ENCODE results near the gene RDH11. TPM values are rescaled to one million over a fixed set of nuclear protein-coding genes. Genes with fewer than 3 reads are reported as not detected.

The RDH11 gene
- total and polyA plus RNA-seq, 2 experiments from 2014 or later: 148 to 164 TPM

GRCh38 chr14:67697006-67697405 lies 1.4 kb upstream of the RDH11 start:
- Histone ChIP-seq H3K4me2 (no peak overlapping the region), H3K4me1 (ENCODE audit: insufficient read depth) (peaks cover 19% of the 10 kb centered on the region), H3K79me2 (peaks cover 23% of the 10 kb centered on the region), H3K9me3 (ENCODE audit: low read depth) (no peaks in the 10 kb centered on the region), H3K4me3 (no peak overlapping the region), H3K36me3 (replicated peaks; ENCODE audit: insufficient read depth, low read depth) (no peaks in the 10 kb centered on the region), H3K9me2 (replicated peaks; ENCODE audit: insufficient read depth) (no peaks in the 10 kb centered on the region), H3K27ac (peak overlapping the region; percentile 70), H4K20me1 (ENCODE audit: insufficient read depth, poor library complexity, severe bottlenecking) (peaks cover 12% of the 10 kb centered on the region), H3K27me3 (no peaks in the 10 kb centered on the region), H2AFZ (no peak overlapping the region)
- WGBS (ENCODE audit: low lambda C conversion rate, missing lambda C conversion rate): 57% methylated on average over 4 of the region's 4 CpGs
- no peak for DNase-seq (ENCODE audit: low spot score)
- no peak for TF ChIP-seq CTCF (IDR thresholded peaks at IDR 0.05; ENCODE audit: poor library complexity)
- no peak for TF ChIP-seq EZH2 (IDR thresholded peaks at IDR 0.05; ENCODE audit: borderline replicate concordance)
- TF ChIP-seq EZH2phosphoT487 (IDR thresholded peaks at IDR 0.05; ENCODE audit: low read depth, severe bottlenecking, unreplicated experiment): no peak

GRCh38 chr14:67694791-67695393 lies 672 bp downstream of the RDH11 start:
- Histone ChIP-seq H3K4me3 (peak overlapping the region; percentile 97), H3K9me2 (replicated peaks; ENCODE audit: insufficient read depth) (no peaks in the 10 kb centered on the region), H3K27ac (peak overlapping the region; percentile 98), H3K9me3 (ENCODE audit: low read depth) (no peaks in the 10 kb centered on the region), H3K4me2 (peak overlapping the region; percentile 76), H3K4me1 (ENCODE audit: insufficient read depth) (peaks cover 19% of the 10 kb centered on the region), H3K36me3 (replicated peaks; ENCODE audit: insufficient read depth, low read depth) (no peaks in the 10 kb centered on the region), H3K79me2 (peaks cover 43% of the 10 kb centered on the region), H3K27me3 (no peaks in the 10 kb centered on the region), H4K20me1 (ENCODE audit: insufficient read depth, poor library complexity, severe bottlenecking) (peaks cover 12% of the 10 kb centered on the region), H2AFZ (peak overlapping the region; percentile 61)
- TF ChIP-seq CTCF (IDR thresholded peaks at IDR 0.05; ENCODE audit: poor library complexity) (no peak), EZH2phosphoT487 (IDR thresholded peaks at IDR 0.05; ENCODE audit: low read depth, severe bottlenecking, unreplicated experiment) (no peak), EZH2 (IDR thresholded peaks at IDR 0.05; ENCODE audit: borderline replicate concordance) (no peak)
- peak; percentile 92 for DNase-seq (ENCODE audit: low spot score)
- 1% methylated on average over 21 of the region's 21 CpGs for WGBS (ENCODE audit: low lambda C conversion rate, missing lambda C conversion rate)

- 97% methylated on average over 4 of the region's 4 CpGs for WGBS (ENCODE audit: low lambda C conversion rate, missing lambda C conversion rate)
- no peaks in the 10 kb centered on the region for H3K27me3 ChIP-seq
- H3K9me2 ChIP-seq (replicated peaks; ENCODE audit: insufficient read depth): no peaks in the 10 kb centered on the region
- peaks cover 65% of the 10 kb centered on the region for H3K79me2 ChIP-seq
- TF ChIP-seq EZH2 (IDR thresholded peaks at IDR 0.05; ENCODE audit: borderline replicate concordance): no peak
- TF ChIP-seq CTCF (IDR thresholded peaks at IDR 0.05; ENCODE audit: poor library complexity): no peak
- TF ChIP-seq EZH2phosphoT487 (IDR thresholded peaks at IDR 0.05; ENCODE audit: low read depth, severe bottlenecking, unreplicated experiment): no peak
- H3K36me3 ChIP-seq (replicated peaks; ENCODE audit: insufficient read depth, low read depth): no peaks in the 10 kb centered on the region
- H3K4me3 ChIP-seq: no peak overlapping the region
- H3K4me1 ChIP-seq (ENCODE audit: insufficient read depth): peaks cover 19% of the 10 kb centered on the region
- no peaks in the 10 kb centered on the region for H3K9me3 ChIP-seq (ENCODE audit: low read depth)
- peaks cover 12% of the 10 kb centered on the region for H4K20me1 ChIP-seq (ENCODE audit: insufficient read depth, poor library complexity, severe bottlenecking)
- no peak overlapping the region for H3K27ac ChIP-seq
- no peak overlapping the region for H2AFZ ChIP-seq
- no peak overlapping the region for H3K4me2 ChIP-seq
- DNase-seq (ENCODE audit: low spot score): no peak
Observed at GRCh38 chr14:67690011-67690410, 5.6 kb downstream of the RDH11 start.
